Measurements from ENCODE around the gene PER2. TPM values are rescaled to one million over a fixed set of nuclear protein-coding genes. Genes with fewer than 3 reads are reported as not detected.

Gene PER2
- total and polyA plus RNA-seq, 2 of the 4 experiments (the other 2 are of a cell fraction): 1.7 to 3.2 TPM

- no peaks in the 10 kb centered on the region for H3K9me3 ChIP-seq (ENCODE audit: control insufficient read depth, insufficient read depth, low read length)
- no CpG with 5 or more reads among the region's 5 CpGs for WGBS, 2 experiments (ENCODE audit: extremely low coverage in 2 of 2, insufficient read length in 1 of 2)
- no peak overlapping the region for H4K5ac ChIP-seq (ENCODE audit: low read depth, low read length)
- peaks cover 32% of the 10 kb centered on the region for H3K27me3 ChIP-seq (ENCODE audit: control insufficient read depth, insufficient read depth, low read length)
- H3K4me3 ChIP-seq (ENCODE audit: insufficient read depth, low read depth, low read length): no peak overlapping the region
- H3K4ac ChIP-seq (ENCODE audit: low read depth, low read length): no peak overlapping the region
- CTCF ChIA-PET: no interaction called here
- H3K23ac ChIP-seq (ENCODE audit: low read depth, low read length): no peak overlapping the region
- H4K91ac ChIP-seq (ENCODE audit: insufficient read depth, low read depth, low read length): no peak overlapping the region
- no peak overlapping the region for H3K27ac ChIP-seq (ENCODE audit: insufficient read depth, low read length)
- H2AK9ac ChIP-seq (replicated peaks; ENCODE audit: low read depth, low read length, poor library complexity): no peak overlapping the region
- H2BK20ac ChIP-seq (ENCODE audit: low read depth, low read length): no peak overlapping the region
- no peaks in the 10 kb centered on the region for H3K36me3 ChIP-seq (ENCODE audit: control insufficient read depth, insufficient read depth, low read length)
- H3K56ac ChIP-seq (ENCODE audit: extremely low read depth, insufficient read depth, low read length): no peak overlapping the region
- TF ChIP-seq USF2 (IDR thresholded peaks at IDR 0.05; ENCODE audit: low read depth, low read length): no peak
- TF ChIP-seq RAD21 (IDR thresholded peaks at IDR 0.05; ENCODE audit: low read length): no peak
- no peak for TF ChIP-seq ELK1 (IDR thresholded peaks at IDR 0.05; ENCODE audit: borderline replicate concordance, low read depth, low read length)
- TF ChIP-seq MXI1 (IDR thresholded peaks at IDR 0.05; ENCODE audit: borderline replicate concordance, low read depth, low read length): no peak
- no peak for TF ChIP-seq RCOR1 (IDR thresholded peaks at IDR 0.05; ENCODE audit: insufficient replicate concordance, low read length)
- no peak for TF ChIP-seq MAZ (IDR thresholded peaks at IDR 0.05; ENCODE audit: borderline replicate concordance, low read depth, low read length)
- TF ChIP-seq POLR2A (IDR thresholded peaks at IDR 0.05; ENCODE audit: low read depth, low read length): no peak
- no peak for TF ChIP-seq CHD1 (IDR thresholded peaks at IDR 0.05; ENCODE audit: low read depth, low read length)
- TF ChIP-seq CTCF (conservative IDR thresholded peaks at IDR 0.05; ENCODE audit: low read depth, low read length): no peak
- TF ChIP-seq BHLHE40 (IDR thresholded peaks at IDR 0.05; ENCODE audit: low read depth, low read length): no peak
- TF ChIP-seq FOS (IDR thresholded peaks at IDR 0.05; ENCODE audit: low read depth, low read length): no peak
- no peak for TF ChIP-seq MAFK (IDR thresholded peaks at IDR 0.05; ENCODE audit: low read depth, low read length)
- no peak for TF ChIP-seq RFX5 (IDR thresholded peaks at IDR 0.05; ENCODE audit: low read depth, low read length)
- in situ Hi-C loops (cut with MboI; ENCODE audit: low sequenced_read_pairs): no loop called here
- DNase-seq (no peak), ATAC-seq (ENCODE audit: low read depth) (no peak)
- no peak overlapping the region for H4K8ac ChIP-seq (ENCODE audit: low read depth in 2 of 2, low read length in 2 of 2)
- peaks cover 3% of the 10 kb centered on the region; the same call in 1 of the 2 replicates for H3K4me1 ChIP-seq (ENCODE audit: control insufficient read depth, insufficient read depth, low read length)
- no TSS peak for BruUV-seq (replicated peaks)
- H3K9ac ChIP-seq (ENCODE audit: low read depth, low read length): no peak overlapping the region
- no peaks in the 10 kb centered on the region; a peak in 1 of 4 replicates for H3K79me1 ChIP-seq (ENCODE audit: low read depth in 1 of 2, low read length in 2 of 2)
- H2AFZ ChIP-seq (replicated peaks; ENCODE audit: low read length, poor library complexity): peak overlapping the region; percentile 95
- no peaks in the 10 kb centered on the region for H3K9me1 ChIP-seq (ENCODE audit: insufficient read depth, low read length)
- intact Hi-C loops (cut with micrococcal nuclease): no loop called here
- H4K20me1 ChIP-seq (ENCODE audit: insufficient read depth, low read length): no peaks in the 10 kb centered on the region
- no peak overlapping the region for H2BK120ac ChIP-seq (ENCODE audit: low read depth, low read length)
- no peak overlapping the region for H3K4me2 ChIP-seq (ENCODE audit: low read depth, low read length)
- POLR2A ChIA-PET (ENCODE audit: unreplicated experiment): no interaction called here
- no peak overlapping the region for H2AK5ac ChIP-seq (ENCODE audit: low read depth, low read length)
- H3K14ac ChIP-seq (replicated peaks; ENCODE audit: low read depth, low read length): no peak overlapping the region
- dilution Hi-C loops (cut with HindIII; ENCODE audit: low sequenced_read_pairs, unreplicated experiment): no loop called here
- H2BK15ac ChIP-seq (ENCODE audit: low read depth, low read length): no peak overlapping the region
- no peak overlapping the region for H3K18ac ChIP-seq (ENCODE audit: low read depth, low read length)
- no peak overlapping the region for H2BK5ac ChIP-seq (ENCODE audit: low read depth, low read length, poor library complexity, severe bottlenecking)
Measured at GRCh38 chr2:238230699-238231098, 57.7 kb downstream of the PER2 start.

All from IMR-90 (cell line).